HEK293T (cell line): ENCODE data around the gene DYRK3.

Experiments
- ARNT ChIP-seq: fragments of 450-650 bp; IDR thresholded peaks from 2 replicates; pipeline ENCODE4 v1.6.1; 2017; ENCODE audit warnings: mild to moderate bottlenecking
- BHLHE40 ChIP-seq: fragments of 450-650 bp; IDR thresholded peaks from 2 replicates; pipeline ENCODE4 v1.6.1; 2016; ENCODE audit warnings: mild to moderate bottlenecking, moderate library complexity, borderline replicate concordance
- CTBP1 ChIP-seq: fragments of 450-650 bp; IDR thresholded peaks from 2 replicates; pipeline ENCODE4 v1.6.1; 2016; ENCODE audit warnings: borderline replicate concordance
- FOXA1 ChIP-seq: fragments of 450-650 bp; IDR thresholded peaks from 2 replicates; pipeline ENCODE4 v1.6.1; 2016; ENCODE audit warnings: mild to moderate bottlenecking
- FOXK2 ChIP-seq: fragments of 450-650 bp; IDR thresholded peaks from 2 replicates; pipeline ENCODE4 v1.6.1; 2016; ENCODE audit warnings: mild to moderate bottlenecking
- FOXM1 ChIP-seq: fragments of 450-650 bp; IDR thresholded peaks from 2 replicates; pipeline ENCODE4 v1.6.1; 2017; ENCODE audit warnings: mild to moderate bottlenecking, borderline replicate concordance
- HDGF ChIP-seq: fragments of 450-650 bp; IDR thresholded peaks from 2 replicates; pipeline ENCODE4 v1.6.1; 2017; ENCODE audit warnings: antibody characterized with exemption, borderline replicate concordance
- SP1 ChIP-seq: fragments of 450-650 bp; IDR thresholded peaks from 2 replicates; pipeline ENCODE4 v1.6.1; 2017
- SUZ12 ChIP-seq: fragments of 450-650 bp; IDR thresholded peaks from 2 replicates; pipeline ENCODE4 v1.6.1; 2016; ENCODE audit warnings: mild to moderate bottlenecking
- ZNF384 ChIP-seq: fragments of 450-650 bp; IDR thresholded peaks from 2 replicates; pipeline ENCODE4 v1.6.1; 2016

DNA sequence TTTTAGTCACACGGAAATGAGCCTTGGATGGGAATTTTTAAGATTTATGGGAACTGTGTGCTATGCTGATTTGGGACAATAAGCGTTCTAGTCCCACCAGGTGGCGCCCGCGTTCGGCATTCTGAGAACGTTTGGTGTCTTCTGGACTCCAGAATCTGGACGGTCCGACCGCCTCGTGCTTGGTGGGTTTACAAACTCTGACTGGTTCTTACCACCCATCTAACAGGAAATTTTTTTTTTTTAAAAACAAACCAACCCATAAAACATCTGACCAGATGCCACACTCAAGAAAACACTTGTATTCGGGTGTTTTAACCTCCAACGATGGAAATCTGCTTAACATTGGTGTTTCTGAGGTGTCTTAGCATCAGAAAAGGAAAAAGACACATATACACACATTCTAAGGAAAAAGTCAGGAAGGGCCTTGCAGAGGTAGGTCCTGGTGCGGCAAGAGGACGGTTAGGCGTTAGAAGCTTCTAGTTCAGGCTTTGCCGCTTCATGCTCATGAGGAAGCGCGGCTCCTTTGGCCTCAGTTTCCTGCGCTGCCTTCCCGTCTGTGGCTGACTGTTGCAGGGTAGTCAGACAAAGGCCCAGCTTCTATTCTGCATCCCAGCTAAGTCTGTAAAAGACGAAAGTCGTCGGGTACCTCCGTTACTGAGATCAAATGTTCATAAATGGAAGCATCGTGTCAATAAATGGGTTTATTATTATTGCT is 814 bp upstream of the DYRK3 start:
- TF ChIP-seq BHLHE40 (no peak), CTBP1 (no peak), SP1 (no peak), HDGF (no peak), SUZ12 (no peak), FOXK2 (no peak), FOXA1 (no peak), FOXM1 (no peak), ARNT (no peak), ZNF384 (no peak)
